Parathyroid adenoma (tissue), 2 donors: Measurements from ENCODE around the gene NFIX.

Experiments
- H2AFZ ChIP-seq: fragments of 300-600 bp; sonication (generic); one replicate; pipeline ENCODE4 v1.7.0; 2017; ENCODE audit warnings: antibody characterized with exemption, mild to moderate bottlenecking
- H3K27ac ChIP-seq: fragments of 300-600 bp; sonication (generic); one replicate; pipeline ENCODE4 v1.7.0; 2017
- H3K27me3 ChIP-seq: fragments of 300-600 bp; sonication (generic); one replicate; pipeline ENCODE4 v1.7.0; 2017; ENCODE audit warnings: low read length; ENCODE audit not compliant: control insufficient read depth, insufficient read depth
- H3K36me3 ChIP-seq: fragments of 300-600 bp; sonication (generic); one replicate; pipeline ENCODE4 v1.7.0; 2017; ENCODE audit warnings: low read length; ENCODE audit not compliant: control insufficient read depth, insufficient read depth
- H3K4me1 ChIP-seq: fragments of 300-600 bp; sonication (generic); one replicate; pipeline ENCODE4 v1.7.0; 2017; ENCODE audit warnings: control low read depth
- H3K4me2 ChIP-seq: fragments of 300-600 bp; sonication (generic); one replicate; pipeline ENCODE4 v1.7.0; 2017; ENCODE audit warnings: low read length
- H3K4me3 ChIP-seq: fragments of 300-600 bp; sonication (generic); one replicate; pipeline ENCODE4 v1.7.0; 2017; ENCODE audit warnings: low read depth, low read length
- H3K79me2 ChIP-seq: fragments of 300-600 bp; sonication (generic); one replicate; pipeline ENCODE4 v1.7.0; 2017; ENCODE audit warnings: control low read depth
- H3K9ac ChIP-seq: fragments of 300-600 bp; sonication (generic); one replicate; pipeline ENCODE4 v1.7.0; 2017; ENCODE audit warnings: mild to moderate bottlenecking
- H3K9me3 ChIP-seq: fragments of 300-600 bp; sonication (generic); one replicate; pipeline ENCODE4 v1.7.0; 2017; ENCODE audit warnings: low read length; ENCODE audit not compliant: control insufficient read depth
- CTCF ChIP-seq: fragments of 300-600 bp; sonication (generic); IDR thresholded peaks from one replicate; pipeline ENCODE4 v1.7.0; 2017; ENCODE audit warnings: antibody characterized with exemption, mild to moderate bottlenecking
- donor health status: primary hyperparathyroidism.

Gene NFIX

GRCh38 chr19:12996406-12997094 is 1.3 kb downstream of the NFIX start:
- peaks cover 5% of the 10 kb centered on the region for H3K4me1 ChIP-seq

GRCh38 chr19:12997179-12997966 is 2.1 kb downstream of the NFIX start:
- no peak overlapping the region for H3K27ac ChIP-seq
- peaks cover 5% of the 10 kb centered on the region for H3K79me2 ChIP-seq
- H3K9me3 ChIP-seq: no peaks in the 10 kb centered on the region
- H3K4me3 ChIP-seq: peak overlapping the region; percentile 72
- no peak overlapping the region for H2AFZ ChIP-seq
- H3K27me3 ChIP-seq: no peaks in the 10 kb centered on the region
- no peaks in the 10 kb centered on the region for H3K36me3 ChIP-seq
- H3K4me2 ChIP-seq: peak overlapping the region; percentile 77
- no peak overlapping the region for H3K9ac ChIP-seq
- TF ChIP-seq CTCF: no peak
- peaks cover 5% of the 10 kb centered on the region for H3K4me1 ChIP-seq

More at GRCh38 chr19:12996406-12997094, 1.3 kb downstream of the NFIX start:
- H3K27ac ChIP-seq: no peak overlapping the region
- no peak overlapping the region for H3K9ac ChIP-seq
- H3K4me2 ChIP-seq: peak overlapping the region; percentile 77
- H3K36me3 ChIP-seq: no peaks in the 10 kb centered on the region
- peak overlapping the region; percentile 89 for H2AFZ ChIP-seq
- H3K4me3 ChIP-seq: peak overlapping the region; percentile 72
- no peak for TF ChIP-seq CTCF
- H3K27me3 ChIP-seq: no peaks in the 10 kb centered on the region
- H3K9me3 ChIP-seq: no peaks in the 10 kb centered on the region
- H3K79me2 ChIP-seq: peaks cover 5% of the 10 kb centered on the region

- H3K9ac ChIP-seq: no peak overlapping the region
- H3K4me1 ChIP-seq: peaks cover 5% of the 10 kb centered on the region
- peaks cover 5% of the 10 kb centered on the region for H3K79me2 ChIP-seq
- no peaks in the 10 kb centered on the region for H3K36me3 ChIP-seq
- no peaks in the 10 kb centered on the region for H3K27me3 ChIP-seq
- H3K4me3 ChIP-seq: no peak overlapping the region
- H2AFZ ChIP-seq: no peak overlapping the region
- H3K9me3 ChIP-seq: no peaks in the 10 kb centered on the region
- no peak overlapping the region for H3K27ac ChIP-seq
- no peak for TF ChIP-seq CTCF
- no peak overlapping the region for H3K4me2 ChIP-seq
Observed at GRCh38 chr19:12997967-12998940, 3.0 kb downstream of the NFIX start.

GRCh38 chr19:13001166-13001501 is 5.9 kb downstream of the NFIX start:
- Histone ChIP-seq H3K27me3 (no peaks in the 10 kb centered on the region), H3K9me3 (no peaks in the 10 kb centered on the region), H3K4me3 (no peak overlapping the region), H3K27ac (no peak overlapping the region), H3K79me2 (peaks cover 5% of the 10 kb centered on the region), H3K9ac (no peak overlapping the region), H3K36me3 (no peaks in the 10 kb centered on the region), H3K4me1 (peaks cover 3% of the 10 kb centered on the region), H2AFZ (no peak overlapping the region), H3K4me2 (no peak overlapping the region)
- no peak for TF ChIP-seq CTCF
